Measurements from ENCODE around the gene COX20. TPM values are rescaled to one million over a fixed set of nuclear protein-coding genes. Genes with fewer than 3 reads are reported as not detected.

The COX20 gene
- total and polyA plus RNA-seq, 2 of the 13 experiments (the other 11 are each of a cell fraction or from before 2014, with no cell fraction given): 34.4 to 95.8 TPM

DNA sequence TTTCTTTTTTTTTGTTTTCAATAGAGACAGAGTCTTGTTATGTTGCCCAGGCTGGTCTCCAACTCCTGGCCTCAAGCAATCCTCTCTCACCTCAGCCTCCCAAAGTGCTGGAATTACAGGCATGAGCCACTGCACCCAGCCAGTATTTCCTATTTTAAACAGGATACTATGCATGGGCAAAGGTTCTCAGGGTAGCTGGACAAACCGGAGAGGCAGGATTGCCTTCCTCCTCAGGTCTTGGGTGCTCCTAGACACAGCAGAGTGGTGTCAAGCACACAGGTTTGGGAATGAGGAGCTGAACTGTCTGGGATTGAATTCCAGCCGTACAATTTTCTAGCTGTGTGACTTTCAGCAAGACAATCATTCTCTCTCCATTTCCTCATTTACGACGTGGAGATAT is 51.8 kb downstream of the COX20 start (continued):
- TF ChIP-seq, protein P1, sequence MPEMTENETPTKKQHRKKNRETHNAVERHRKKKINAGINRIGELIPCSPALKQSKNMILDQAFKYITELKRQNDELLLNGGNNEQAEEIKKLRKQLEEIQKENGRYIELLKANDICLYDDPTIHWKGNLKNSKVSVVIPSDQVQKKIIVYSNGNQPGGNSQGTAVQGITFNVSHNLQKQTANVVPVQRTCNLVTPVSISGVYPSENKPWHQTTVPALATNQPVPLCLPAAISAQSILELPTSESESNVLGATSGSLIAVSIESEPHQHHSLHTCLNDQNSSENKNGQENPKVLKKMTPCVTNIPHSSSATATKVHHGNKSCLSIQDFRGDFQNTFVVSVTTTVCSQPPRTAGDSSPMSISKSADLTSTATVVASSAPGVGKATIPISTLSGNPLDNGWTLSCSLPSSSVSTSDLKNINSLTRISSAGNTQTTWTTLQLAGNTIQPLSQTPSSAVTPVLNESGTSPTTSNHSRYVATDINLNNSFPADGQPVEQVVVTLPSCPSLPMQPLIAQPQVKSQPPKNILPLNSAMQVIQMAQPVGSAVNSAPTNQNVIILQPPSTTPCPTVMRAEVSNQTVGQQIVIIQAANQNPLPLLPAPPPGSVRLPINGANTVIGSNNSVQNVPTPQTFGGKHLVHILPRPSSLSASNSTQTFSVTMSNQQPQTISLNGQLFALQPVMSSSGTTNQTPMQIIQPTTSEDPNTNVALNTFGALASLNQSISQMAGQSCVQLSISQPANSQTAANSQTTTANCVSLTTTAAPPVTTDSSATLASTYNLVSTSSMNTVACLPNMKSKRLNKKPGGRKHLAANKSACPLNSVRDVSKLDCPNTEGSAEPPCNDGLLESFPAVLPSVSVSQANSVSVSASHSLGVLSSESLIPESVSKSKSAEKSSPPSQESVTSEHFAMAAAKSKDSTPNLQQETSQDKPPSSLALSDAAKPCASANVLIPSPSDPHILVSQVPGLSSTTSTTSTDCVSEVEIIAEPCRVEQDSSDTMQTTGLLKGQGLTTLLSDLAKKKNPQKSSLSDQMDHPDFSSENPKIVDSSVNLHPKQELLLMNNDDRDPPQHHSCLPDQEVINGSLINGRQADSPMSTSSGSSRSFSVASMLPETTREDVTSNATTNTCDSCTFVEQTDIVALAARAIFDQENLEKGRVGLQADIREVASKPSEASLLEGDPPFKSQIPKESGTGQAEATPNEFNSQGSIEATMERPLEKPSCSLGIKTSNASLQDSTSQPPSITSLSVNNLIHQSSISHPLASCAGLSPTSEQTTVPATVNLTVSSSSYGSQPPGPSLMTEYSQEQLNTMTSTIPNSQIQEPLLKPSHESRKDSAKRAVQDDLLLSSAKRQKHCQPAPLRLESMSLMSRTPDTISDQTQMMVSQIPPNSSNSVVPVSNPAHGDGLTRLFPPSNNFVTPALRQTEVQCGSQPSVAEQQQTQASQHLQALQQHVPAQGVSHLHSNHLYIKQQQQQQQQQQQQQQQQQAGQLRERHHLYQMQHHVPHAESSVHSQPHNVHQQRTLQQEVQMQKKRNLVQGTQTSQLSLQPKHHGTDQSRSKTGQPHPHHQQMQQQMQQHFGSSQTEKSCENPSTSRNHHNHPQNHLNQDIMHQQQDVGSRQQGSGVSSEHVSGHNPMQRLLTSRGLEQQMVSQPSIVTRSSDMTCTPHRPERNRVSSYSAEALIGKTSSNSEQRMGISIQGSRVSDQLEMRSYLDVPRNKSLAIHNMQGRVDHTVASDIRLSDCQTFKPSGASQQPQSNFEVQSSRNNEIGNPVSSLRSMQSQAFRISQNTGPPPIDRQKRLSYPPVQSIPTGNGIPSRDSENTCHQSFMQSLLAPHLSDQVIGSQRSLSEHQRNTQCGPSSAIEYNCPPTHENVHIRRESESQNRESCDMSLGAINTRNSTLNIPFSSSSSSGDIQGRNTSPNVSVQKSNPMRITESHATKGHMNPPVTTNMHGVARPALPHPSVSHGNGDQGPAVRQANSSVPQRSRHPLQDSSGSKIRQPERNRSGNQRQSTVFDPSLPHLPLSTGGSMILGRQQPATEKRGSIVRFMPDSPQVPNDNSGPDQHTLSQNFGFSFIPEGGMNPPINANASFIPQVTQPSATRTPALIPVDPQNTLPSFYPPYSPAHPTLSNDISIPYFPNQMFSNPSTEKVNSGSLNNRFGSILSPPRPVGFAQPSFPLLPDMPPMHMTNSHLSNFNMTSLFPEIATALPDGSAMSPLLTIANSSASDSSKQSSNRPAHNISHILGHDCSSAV (CRISPR knock-in tag; IDR thresholded peaks at IDR 0.05; ENCODE audit: borderline replicate concordance): no peak
- TF ChIP-seq ZNF557 (CRISPR knock-in tag; IDR thresholded peaks at IDR 0.05): no peak
- no peak for TF ChIP-seq NR2C2 (CRISPR knock-in tag; IDR thresholded peaks at IDR 0.05; ENCODE audit: borderline replicate concordance)
- no peak for TF ChIP-seq ZNF674 (CRISPR knock-in tag; IDR thresholded peaks at IDR 0.05; ENCODE audit: low read depth)
- no peak for TF ChIP-seq YEATS4 (CRISPR knock-in tag; IDR thresholded peaks at IDR 0.05; ENCODE audit: borderline replicate concordance)
- no peak for TF ChIP-seq ZMYM3 (CRISPR knock-in tag; IDR thresholded peaks at IDR 0.05)
- no peak for TF ChIP-seq GABPA (IDR thresholded peaks at IDR 0.05; ENCODE audit: low read depth, low read length)
- TF ChIP-seq GABPA (CRISPR knock-in tag; IDR thresholded peaks at IDR 0.05; ENCODE audit: low read depth): no peak
- no peak for TF ChIP-seq NFE2 (CRISPR knock-in tag; IDR thresholded peaks at IDR 0.05)
- no peak for TF ChIP-seq GATAD2A (CRISPR knock-in tag; IDR thresholded peaks at IDR 0.05)
- TF ChIP-seq, protein P2, sequence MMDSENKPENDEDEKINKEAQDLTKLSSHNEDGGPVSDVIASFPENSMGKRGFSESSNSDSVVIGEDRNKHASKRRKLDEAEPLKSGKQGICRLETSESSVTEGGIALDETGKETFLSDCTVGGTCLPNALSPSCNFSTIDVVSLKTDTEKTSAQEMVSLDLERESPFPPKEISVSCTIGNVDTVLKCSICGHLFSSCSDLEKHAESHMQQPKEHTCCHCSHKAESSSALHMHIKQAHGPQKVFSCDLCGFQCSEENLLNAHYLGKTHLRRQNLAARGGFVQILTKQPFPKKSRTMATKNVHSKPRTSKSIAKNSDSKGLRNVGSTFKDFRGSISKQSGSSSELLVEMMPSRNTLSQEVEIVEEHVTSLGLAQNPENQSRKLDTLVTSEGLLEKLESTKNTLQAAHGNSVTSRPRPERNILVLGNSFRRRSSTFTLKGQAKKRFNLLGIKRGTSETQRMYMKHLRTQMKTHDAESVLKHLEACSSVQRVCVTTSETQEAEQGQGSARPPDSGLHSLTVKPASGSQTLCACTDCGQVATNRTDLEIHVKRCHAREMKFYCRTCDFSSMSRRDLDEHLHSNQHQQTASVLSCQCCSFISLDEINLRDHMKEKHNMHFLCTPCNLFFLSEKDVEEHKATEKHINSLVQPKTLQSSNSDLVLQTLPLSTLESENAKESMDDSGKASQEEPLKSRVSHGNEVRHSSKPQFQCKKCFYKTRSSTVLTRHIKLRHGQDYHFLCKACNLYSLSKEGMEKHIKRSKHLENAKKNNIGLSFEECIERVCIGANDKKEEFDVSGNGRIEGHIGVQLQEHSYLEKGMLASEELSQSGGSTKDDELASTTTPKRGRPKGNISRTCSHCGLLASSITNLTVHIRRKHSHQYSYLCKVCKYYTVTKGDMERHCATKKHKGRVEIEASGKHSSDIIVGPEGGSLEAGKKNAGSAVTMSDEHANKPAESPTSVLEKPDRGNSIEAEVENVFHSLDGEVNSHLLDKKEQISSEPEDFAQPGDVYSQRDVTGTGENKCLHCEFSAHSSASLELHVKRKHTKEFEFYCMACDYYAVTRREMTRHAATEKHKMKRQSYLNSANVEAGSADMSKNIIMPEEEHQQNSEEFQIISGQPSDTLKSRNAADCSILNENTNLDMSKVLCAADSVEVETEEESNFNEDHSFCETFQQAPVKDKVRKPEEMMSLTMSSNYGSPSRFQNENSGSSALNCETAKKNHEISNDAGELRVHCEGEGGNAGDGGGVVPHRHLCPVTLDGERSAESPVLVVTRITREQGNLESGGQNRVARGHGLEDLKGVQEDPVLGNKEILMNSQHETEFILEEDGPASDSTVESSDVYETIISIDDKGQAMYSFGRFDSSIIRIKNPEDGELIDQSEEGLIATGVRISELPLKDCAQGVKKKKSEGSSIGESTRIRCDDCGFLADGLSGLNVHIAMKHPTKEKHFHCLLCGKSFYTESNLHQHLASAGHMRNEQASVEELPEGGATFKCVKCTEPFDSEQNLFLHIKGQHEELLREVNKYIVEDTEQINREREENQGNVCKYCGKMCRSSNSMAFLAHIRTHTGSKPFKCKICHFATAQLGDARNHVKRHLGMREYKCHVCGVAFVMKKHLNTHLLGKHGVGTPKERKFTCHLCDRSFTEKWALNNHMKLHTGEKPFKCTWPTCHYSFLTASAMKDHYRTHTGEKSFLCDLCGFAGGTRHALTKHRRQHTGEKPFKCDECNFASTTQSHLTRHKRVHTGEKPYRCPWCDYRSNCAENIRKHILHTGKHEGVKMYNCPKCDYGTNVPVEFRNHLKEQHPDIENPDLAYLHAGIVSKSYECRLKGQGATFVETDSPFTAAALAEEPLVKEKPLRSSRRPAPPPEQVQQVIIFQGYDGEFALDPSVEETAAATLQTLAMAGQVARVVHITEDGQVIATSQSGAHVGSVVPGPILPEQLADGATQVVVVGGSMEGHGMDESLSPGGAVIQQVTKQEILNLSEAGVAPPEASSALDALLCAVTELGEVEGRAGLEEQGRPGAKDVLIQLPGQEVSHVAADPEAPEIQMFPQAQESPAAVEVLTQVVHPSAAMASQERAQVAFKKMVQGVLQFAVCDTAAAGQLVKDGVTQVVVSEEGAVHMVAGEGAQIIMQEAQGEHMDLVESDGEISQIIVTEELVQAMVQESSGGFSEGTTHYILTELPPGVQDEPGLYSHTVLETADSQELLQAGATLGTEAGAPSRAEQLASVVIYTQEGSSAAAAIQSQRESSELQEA (CRISPR knock-in tag; IDR thresholded peaks at IDR 0.05; ENCODE audit: not compliant biosample characterization): no peak
- TF ChIP-seq, protein P3, sequence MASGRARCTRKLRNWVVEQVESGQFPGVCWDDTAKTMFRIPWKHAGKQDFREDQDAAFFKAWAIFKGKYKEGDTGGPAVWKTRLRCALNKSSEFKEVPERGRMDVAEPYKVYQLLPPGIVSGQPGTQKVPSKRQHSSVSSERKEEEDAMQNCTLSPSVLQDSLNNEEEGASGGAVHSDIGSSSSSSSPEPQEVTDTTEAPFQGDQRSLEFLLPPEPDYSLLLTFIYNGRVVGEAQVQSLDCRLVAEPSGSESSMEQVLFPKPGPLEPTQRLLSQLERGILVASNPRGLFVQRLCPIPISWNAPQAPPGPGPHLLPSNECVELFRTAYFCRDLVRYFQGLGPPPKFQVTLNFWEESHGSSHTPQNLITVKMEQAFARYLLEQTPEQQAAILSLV (CRISPR knock-in tag; IDR thresholded peaks at IDR 0.05; ENCODE audit: borderline replicate concordance): no peak
- no peak for TF ChIP-seq CCDC6 (CRISPR knock-in tag; IDR thresholded peaks at IDR 0.05)

Measured in HepG2 (cell line).